NOMO-1 (cell line): ENCODE results near the gene CD4.

ENCODE experiments used
- DNase-seq, 2 experiments: peaks; one replicate each; lab custom pipeline; 2025; ENCODE audit not compliant: unreplicated experiment in 2 of 2; lab: John Stamatoyannopoulos, UW

The CD4 gene

DNA sequence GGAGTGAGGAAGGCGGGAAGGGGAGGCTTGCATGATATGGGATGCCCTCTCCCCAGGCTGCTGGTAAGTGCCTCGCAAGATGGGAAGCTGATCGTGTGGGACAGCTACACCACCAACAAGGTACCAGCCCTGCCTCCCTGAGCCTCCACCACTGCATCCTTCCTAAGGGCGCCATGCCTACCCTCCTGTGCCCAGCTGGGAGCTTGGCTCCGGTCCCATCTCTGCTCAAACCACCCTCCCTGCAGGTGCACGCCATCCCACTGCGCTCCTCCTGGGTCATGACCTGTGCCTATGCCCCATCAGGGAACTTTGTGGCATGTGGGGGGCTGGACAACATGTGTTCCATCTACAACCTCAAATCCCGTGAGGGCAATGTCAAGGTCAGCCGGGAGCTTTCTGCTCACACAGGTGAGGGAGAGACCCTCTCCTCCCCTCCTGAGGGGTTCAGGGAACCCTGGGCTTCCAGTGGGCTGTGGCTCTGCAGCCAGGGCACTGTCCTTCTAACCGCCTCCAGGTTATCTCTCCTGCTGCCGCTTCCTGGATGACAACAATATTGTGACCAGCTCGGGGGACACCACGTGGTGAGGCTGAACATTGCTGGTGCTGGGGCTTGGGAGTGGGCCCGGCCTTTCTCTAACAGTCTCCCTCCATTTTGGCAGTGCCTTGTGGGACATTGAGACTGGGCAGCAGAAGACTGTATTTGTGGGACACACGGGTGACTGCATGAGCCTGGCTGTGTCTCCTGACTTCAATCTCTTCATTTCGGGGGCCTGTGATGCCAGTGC lies 54.0 kb downstream of the CD4 start:
- peak in 1 of 2 experiments; percentile 14 for DNase-seq

DNA sequence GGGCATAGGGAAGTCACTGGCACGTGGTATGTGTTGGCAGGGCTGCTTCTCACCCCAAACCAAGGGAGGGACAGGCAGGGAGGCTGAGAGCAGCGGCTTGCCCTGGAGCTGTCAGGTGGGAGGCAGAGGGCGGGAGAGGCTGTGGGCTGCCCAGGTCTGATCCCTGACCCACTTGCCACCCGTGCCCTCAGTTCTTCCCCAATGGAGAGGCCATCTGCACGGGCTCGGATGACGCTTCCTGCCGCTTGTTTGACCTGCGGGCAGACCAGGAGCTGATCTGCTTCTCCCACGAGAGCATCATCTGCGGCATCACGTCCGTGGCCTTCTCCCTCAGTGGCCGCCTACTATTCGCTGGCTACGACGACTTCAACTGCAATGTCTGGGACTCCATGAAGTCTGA lies 56.1 kb downstream of the CD4 start:
- no peak for DNase-seq

DNA sequence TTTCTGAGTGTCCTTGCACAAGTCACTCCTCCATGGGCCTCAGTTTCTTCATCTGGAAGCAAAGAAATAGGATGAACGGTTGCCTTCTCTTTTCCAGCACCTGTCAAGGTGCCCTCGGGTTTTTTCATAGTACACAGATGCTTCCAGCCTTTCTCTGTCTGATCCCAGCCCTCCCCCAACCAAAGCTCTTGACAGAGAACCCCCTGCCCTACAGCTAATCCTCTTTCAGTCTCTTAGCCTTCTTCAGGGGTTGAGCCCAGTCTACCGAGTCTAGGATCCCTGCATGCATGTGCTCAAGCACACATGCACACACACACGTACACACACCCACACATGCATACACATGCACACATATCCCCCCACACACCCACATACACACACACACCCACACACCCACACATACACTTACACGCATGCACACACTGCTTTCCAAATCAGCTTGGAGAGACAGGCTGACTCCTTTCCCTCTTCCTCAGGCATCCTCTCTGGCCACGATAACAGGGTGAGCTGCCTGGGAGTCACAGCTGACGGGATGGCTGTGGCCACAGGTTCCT lies 57.1 kb downstream of the CD4 start:
- DNase-seq: no peak

DNA sequence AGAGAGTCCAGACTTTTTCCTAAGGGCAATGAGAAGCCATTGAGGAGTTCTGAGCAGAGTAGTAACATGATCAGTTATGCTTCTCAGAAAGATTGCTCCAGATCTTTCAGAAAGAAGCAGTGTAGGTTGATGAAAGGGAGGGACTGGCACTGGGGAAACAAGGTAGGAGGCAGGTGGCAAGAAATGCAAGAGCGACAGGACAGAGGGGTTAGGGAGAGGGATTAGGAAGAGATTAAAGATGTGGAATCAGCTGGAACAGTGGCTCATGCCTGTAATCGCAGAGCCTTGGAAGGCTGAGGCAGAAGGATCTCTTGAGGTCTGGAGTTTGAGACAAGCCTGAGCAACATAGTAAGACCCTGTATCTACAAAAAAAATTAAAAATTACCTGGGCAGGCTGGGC lies 58.3 kb downstream of the CD4 start:
- no peak for DNase-seq

DNA sequence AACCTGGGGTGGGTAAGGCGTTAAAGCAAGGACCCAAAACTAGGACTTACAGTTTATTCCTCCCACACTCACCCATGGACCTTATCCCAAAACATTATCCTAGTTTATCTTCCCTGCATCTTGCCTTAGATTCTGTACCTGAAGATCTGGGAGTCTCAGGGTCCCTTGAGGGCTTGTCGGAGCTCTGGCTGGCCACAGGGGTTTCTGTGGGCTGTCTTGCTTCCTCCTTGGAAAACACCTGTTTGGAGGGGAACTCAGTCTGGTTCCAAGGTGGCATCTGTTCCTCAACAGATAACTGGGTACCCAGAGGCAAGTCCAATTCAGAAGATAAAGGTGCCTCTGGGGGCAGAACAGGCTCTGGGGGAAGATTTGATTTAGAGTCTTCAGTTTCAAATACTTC lies 60.1 kb downstream of the CD4 start:
- no peak for DNase-seq

DNA sequence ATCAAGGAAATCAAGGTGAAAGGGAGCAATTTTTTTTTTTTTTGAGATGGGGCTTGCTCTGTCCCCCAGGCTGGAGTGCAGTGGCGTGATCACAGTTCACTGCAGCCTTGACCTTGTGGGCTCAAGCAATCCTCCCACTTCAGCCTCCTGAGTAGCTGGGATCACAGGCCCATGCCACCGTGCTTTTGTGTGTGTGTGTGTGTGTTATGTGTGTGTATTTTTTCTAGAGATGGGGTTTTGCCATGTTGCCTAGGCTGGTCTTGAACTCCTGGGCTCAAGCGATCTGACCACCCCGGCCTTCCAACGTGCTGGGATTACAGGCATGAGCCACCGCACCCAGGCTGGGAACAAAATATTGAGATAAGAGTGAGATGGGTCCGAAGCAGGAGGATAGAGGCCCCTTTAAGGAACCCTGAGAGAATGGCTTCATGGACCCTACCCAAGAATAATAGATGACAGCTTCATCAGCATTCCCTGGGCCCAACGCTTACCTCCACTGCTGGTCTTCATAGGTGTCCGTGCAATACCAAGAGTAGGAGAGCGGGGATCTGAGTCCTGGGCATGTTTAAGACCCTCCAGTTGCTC lies 60.7 kb downstream of the CD4 start:
- no peak for DNase-seq

DNA sequence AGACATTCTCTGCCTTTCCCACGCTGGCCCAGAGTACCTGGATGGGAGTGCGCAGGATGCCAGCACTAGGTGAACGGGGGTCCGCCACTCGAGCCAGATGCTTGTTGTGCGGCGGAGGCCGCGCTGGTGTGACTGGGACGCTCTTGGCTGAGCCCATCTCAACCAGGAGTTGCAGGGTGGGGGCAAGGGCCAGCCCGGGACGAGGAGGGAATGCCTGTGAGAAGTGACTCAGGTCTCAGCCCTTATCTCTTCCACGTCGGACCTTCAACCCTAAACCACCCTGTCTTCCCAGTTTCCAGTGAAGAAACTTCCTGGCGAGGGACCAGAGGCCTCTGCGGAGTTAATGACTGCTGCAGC lies 61.4 kb downstream of the CD4 start:
- no peak for DNase-seq

DNA sequence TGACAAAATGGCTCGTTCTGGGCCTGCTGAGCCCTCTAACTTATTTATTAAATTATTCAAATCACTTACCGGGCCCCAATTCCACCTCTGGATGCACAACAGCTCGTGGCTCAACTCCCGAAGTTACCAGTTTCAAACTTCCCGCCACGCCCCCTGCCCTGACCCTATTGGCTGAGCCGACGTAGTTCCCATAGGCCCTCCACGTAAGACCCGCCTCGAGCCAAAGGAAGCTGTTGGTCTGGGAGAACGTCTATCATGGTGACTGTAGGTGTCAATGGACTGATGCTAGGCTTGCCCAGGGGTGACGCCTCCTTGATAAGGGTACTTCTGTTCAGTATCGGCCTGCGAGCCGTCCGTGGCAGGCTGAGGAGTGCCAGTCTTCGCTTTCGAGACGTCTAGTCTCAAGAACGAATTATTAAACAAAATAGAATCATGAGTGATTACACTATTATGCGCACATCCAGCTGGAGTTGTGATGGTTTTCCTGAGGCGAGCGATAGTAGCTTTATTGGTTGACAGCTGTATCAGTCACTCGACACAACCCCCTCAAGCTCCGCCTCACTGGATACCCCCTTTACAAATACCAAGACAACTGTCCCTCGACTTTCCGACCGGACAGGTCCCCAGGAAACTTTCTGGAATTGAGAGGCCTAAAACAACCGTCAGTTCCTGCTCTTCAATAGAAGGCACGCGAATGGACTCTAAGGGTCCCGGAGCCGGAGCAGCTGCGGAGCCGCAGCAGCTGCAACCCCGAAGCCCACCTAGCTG lies 62.0 kb downstream of the CD4 start, which contains the start of gene CDCA3:
CDCA3 (minus strand) TSS at position 134 of the 768 bp plus-strand sequence. CDS start 334 bp downstream, outside the sequence.
- peak; percentile 97 to 99 for DNase-seq

DNA sequence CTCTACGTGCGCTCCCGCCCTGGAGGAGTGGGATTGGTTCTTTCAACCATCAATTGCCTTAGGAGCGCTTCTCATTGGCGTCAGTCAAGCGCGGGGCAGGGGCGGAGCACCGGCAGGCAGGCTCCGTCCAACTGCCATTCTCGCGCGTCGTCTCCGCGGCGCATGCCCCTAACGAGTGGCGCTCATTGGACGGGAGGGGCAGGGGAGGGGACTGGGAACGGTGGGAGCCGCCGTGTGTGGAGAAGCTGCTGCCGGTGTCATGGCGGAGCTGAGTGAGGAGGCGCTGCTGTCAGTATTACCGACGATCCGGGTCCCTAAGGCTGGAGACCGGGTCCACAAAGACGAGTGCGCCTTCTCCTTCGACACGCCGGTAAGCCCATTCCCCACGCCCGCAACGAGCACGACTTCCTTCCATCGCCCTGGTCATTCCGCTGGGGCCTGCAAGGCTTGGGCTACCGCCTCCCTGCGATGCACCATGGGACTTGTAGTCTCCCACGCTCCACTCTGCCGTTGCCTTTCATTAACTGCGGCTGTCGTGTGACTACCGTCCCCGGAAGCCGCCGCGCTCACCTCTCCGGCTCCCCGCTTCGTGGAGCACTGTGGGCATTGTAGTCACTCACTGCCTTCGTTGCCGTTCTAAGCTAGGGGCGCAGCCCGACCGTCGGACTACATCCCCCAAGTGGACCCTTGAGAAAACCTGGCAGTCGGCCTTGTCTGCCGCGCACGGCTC lies 62.8 kb downstream of the CD4 start, which contains the start of gene USP5:
USP5 (plus strand) TSS at position 230 of the 730 bp plus-strand sequence; CDS start at position 260, 30 bp downstream.
- peak; percentile 98 to 100 for DNase-seq

DNA sequence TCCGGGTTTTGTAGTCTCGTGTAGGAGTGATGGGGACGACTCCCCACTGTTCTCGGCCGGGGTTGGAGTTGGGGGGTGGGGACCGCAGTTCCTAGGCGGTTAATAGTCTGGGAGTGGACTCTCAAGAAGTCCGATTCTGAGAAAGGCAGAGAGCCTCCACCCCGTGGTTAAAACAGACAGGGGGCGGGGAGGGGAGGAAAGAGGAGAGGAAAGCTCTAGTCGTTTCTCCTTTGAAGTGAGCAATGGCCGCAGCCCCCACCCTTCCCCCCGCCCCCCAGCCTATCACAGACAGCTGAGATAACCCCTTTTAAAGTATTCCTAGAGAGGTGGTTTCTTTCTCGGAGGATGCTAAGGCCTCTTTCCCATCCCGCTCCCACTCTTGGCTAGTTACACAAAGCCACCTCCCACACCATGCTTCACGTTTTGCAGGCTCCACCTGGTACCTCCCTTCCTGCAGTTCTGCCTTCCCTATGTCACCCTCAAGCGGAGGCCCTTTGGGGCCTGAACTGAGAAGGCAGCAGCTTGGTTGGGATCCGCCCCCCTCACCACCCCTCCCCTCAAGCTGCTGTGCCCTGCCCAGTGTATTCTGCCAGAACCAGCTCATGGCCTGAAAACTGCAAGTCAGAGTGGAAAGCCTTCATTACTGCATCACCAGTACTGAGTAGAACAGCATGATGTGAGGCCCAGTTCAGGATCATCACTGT lies 63.5 kb downstream of the CD4 start:
- peak in 1 of 2 experiments; percentile 22 for DNase-seq

DNA sequence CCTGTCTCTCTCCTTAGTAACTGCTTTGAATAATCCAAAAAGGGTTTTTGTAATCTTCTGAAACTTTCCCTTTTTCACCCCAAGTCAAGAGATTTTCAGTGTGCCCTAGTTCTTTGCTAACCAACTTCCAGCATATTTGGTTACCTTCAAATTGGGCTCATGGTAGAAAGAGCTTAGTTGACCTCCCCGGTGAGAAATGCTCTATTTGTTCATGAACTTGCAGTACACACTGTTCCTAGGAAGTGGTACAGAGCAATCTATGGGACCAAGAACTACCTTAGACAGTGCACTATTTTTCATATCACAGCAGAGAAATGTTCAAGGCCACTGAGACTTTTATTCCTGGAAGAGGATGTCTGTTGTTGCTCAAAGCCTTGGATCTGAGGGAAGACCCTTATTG lies 64.3 kb downstream of the CD4 start:
- DNase-seq: no peak

DNA sequence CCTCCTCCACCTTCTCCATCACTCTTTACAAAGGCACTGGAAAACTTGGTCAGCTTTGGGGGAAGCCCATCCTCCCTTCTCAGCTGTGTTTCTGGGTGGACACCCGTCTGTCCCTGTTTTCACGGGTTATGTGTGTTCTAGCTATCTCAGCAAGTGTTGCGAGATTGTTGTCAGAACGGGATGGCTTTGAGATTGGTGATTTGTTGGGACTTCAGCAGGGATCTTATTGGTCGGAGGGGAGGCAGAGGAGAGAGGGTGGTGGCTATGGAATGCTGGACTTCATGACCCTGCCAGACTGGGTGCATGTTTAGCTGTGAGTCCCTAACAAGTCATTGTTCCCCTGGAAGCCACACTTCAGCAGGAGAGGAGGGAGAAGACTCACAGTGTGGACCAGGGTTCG lies 64.7 kb downstream of the CD4 start:
- DNase-seq: no peak

DNA sequence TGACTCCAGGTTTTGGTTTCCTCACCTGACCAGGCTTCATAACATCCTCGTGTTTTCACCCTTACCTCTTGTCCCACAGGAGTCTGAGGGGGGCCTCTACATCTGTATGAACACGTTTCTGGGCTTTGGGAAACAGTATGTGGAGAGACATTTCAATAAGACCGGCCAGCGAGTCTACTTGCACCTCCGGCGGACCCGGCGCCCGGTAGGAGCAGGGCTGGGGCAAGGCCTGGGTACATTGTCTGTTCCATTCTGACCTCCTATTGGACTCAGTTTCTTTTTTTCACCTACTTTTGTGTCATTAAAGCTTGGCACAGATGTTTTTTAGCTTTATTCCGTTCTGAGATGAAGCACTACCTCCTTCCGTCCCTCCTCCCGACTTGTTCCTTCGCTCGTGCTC lies 66.0 kb downstream of the CD4 start:
- DNase-seq: no peak

DNA sequence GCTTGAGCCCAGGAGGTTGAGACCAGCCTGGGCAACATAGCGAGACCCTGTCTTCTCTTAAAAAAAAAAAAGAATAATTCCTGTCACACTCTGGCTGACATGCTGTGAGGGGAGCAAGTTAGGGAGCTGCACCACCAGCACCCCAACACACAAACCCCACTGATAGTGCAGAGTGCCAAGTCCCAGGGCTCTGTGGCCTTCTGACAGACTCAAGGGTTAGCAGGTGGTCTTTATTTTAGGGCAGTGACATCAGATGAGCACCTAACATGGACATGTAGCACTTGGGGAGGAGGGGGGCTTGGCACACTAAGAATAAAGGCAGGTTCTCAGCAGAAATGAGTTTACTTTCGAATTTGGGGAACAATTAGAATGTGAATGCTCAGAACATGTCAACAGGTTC lies 69.5 kb downstream of the CD4 start:
- DNase-seq: no peak

DNA sequence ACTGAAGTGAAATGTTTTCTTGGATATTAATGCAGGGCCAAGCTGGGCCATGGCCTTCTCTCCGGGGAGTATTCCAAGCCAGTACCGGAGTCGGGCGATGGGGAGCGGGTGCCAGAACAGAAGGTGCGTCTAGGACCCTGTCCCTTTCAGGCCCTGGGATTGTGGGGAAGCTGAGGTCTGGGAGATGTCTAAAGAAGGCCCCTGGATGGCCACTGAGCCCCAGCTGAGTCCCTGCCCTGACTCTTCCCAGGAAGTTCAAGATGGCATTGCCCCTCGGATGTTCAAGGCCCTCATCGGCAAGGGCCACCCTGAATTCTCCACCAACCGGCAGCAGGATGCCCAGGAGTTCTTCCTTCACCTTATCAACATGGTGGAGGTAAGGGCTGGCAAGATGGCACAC lies 70.8 kb downstream of the CD4 start:
- DNase-seq: no peak

DNA sequence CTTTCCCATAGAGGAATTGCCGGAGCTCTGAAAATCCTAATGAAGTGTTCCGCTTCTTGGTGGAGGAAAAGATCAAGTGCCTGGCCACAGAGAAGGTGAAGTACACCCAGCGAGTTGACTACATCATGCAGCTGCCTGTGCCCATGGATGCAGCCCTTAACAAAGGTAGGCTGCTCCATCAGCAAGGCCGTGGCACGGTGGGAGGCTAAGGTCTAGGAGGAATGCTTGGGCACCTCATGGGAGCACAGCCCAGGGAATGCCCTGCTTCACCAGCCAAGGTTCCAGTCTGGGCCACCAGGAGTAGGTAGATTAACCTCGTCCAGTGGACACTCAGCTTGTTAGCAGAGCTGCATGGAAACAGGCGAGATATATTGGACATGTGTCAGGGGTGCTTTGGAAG lies 71.6 kb downstream of the CD4 start:
- no peak for DNase-seq

DNA sequence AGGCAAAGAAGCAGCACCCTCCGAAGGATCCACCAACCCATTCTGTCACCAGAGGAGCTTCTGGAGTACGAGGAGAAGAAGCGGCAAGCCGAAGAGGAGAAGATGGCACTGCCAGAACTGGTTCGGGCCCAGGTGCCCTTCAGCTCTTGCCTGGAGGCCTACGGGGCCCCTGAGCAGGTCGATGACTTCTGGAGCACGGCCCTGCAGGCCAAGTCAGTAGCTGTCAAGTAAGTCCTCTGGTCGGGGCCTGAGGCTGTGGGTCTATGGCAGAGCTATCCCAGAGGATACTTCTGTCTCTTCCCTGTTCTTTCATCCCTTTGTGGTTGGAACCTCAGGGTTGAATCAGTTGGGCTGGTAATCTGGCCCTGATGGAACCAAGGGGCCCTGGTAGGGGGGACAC lies 72.1 kb downstream of the CD4 start:
- DNase-seq: no peak

DNA sequence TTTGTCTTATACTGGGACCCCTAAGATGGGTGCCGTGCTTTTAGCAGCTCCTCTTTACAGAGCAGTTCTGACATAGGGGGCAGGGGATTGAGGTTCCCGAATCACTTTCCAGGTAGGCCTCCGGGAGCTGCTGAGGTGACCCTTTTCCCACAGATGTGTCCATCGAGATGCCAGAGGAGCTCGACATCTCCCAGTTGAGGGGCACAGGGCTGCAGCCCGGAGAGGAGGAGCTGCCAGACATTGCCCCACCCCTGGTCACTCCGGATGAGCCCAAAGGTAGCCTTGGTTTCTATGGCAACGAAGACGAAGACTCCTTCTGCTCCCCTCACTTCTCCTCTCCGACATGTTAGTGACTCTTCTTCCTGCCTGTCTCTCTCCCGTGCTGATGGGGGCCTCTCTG lies 73.7 kb downstream of the CD4 start:
- no peak for DNase-seq

DNA sequence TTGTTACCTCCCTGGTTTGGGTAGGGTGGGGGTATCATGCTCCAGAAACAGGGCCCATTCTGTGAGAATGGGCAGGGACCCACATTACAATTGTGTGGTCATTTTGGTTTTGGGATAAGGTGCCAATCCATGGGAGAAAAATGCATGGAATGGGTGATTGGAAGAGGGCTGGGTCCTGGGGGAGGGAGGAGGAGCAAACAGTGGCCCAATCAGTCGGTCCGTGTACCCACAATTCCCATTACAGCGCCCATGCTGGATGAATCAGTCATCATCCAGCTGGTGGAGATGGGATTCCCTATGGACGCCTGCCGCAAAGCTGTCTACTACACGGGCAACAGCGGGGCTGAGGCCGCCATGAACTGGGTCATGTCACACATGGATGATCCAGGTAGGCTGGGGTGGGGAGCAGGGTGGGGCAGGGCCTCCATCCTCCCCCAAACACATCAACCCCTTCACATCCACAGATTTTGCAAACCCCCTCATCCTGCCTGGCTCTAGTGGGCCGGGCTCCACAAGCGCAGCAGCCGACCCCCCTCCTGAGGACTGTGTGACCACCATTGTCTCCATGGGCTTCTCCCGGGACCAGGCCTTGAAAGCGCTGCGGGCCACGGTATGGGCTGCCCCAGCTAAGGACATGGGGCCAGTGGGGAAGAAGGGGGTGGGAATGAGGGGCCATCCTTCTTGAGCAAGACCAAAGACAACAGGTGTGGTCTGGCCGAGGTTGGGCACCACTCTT lies 74.4 kb downstream of the CD4 start:
- DNase-seq: no peak
